Liver (tissue), 9 donors: ENCODE results near the gene SLC41A1. TPM values are rescaled to one million over a fixed set of nuclear protein-coding genes. Genes with fewer than 3 reads are reported as not detected.

Source experiments
- DNase-seq: peaks from one replicate; pipeline ENCODE4 v3.0.0-alpha.2; 2017; ENCODE audit warnings: low spot score
- H3K27ac ChIP-seq, 2 donors: one replicate each; pipeline ENCODE4 v1.7.0; 2013; ENCODE audit warnings: inconsistent platforms in 2 of 2, low read length in 2 of 2, control low read depth in 1 of 2, low read depth in 1 of 2, mild to moderate bottlenecking in 1 of 2
- H3K27me3 ChIP-seq, 4 donors: one replicate each; pipeline versions ENCODE4 v1.6.1 to v1.7.0; 2013; ENCODE audit warnings: low read length in 3 of 4, inconsistent platforms in 1 of 4, mild to moderate bottlenecking in 1 of 4, moderate library complexity in 1 of 4; ENCODE audit not compliant: control insufficient read depth in 4 of 4, insufficient read depth in 4 of 4
- H3K36me3 ChIP-seq, 4 donors: one replicate each; pipeline versions ENCODE4 v1.6.1 to v1.7.0; 2013; ENCODE audit warnings: low read length in 3 of 4, mild to moderate bottlenecking in 3 of 4, low read depth in 1 of 4, moderate library complexity in 1 of 4; ENCODE audit not compliant: control insufficient read depth in 4 of 4, insufficient read depth in 3 of 4
- H3K4me1 ChIP-seq, 4 donors: one replicate each; pipeline versions ENCODE4 v1.6.1 to v1.7.0; 2013; ENCODE audit warnings: low read length in 3 of 4, mild to moderate bottlenecking in 3 of 4, moderate library complexity in 1 of 4; ENCODE audit not compliant: control insufficient read depth in 4 of 4, insufficient read depth in 4 of 4
- H3K4me3 ChIP-seq, 3 donors: one replicate each; pipeline versions ENCODE4 v1.6.1 to v1.7.0; 2013; ENCODE audit warnings: low read length in 3 of 3, control low read depth in 1 of 3, low read depth in 1 of 3, mild to moderate bottlenecking in 1 of 3
- H3K9ac ChIP-seq, 2 donors: one replicate each; pipeline ENCODE4 v1.7.0; 2013; ENCODE audit warnings: low read length in 2 of 2, mild to moderate bottlenecking in 2 of 2, moderate library complexity in 2 of 2, control low read depth in 1 of 2, low read depth in 1 of 2
- H3K9me3 ChIP-seq, 4 donors: one replicate each; pipeline versions ENCODE4 v1.6.1 to v1.7.0; 2013; ENCODE audit warnings: low read length in 3 of 4; ENCODE audit not compliant: control insufficient read depth in 4 of 4
- ATF3 ChIP-seq: IDR thresholded peaks from 2 replicates; pipeline ENCODE4 v1.6.1; 2016; ENCODE audit warnings: antibody characterized with exemption
- CTCF ChIP-seq: fragments of 150-350 bp; IDR thresholded peaks from 2 replicates; pipeline ENCODE4 v1.5.1; 2017; ENCODE audit warnings: improper control_type of control experiment, low read depth, low read length; ENCODE audit not compliant: missing input control
- EGR1 ChIP-seq, 2 donors: IDR thresholded peaks; 2 replicates each; pipeline ENCODE4 v1.6.1; 2016 to 2018; ENCODE audit warnings: antibody characterized with exemption in 2 of 2, low read depth in 2 of 2
- FOXA1 ChIP-seq: IDR thresholded peaks from 2 replicates; pipeline ENCODE4 v1.6.1; 2016; ENCODE audit warnings: antibody characterized with exemption
- FOXA2 ChIP-seq: IDR thresholded peaks from 2 replicates; pipeline ENCODE4 v1.6.1; 2016; ENCODE audit warnings: antibody characterized with exemption
- GABPA ChIP-seq, 2 donors: IDR thresholded peaks in 1 of 2; conservative IDR thresholded peaks in 1 of 2; 2 replicates each; pipeline ENCODE4 v1.6.1; 2016; ENCODE audit warnings: antibody characterized with exemption in 2 of 2, mild to moderate bottlenecking in 1 of 2, moderate library complexity in 1 of 2
- HNF4A ChIP-seq, 2 donors: conservative IDR thresholded peaks; 2 replicates each; pipeline ENCODE4 v1.6.1; 2016; ENCODE audit warnings: antibody characterized with exemption in 2 of 2, mild to moderate bottlenecking in 2 of 2
- HNF4G ChIP-seq: IDR thresholded peaks from 2 replicates; pipeline ENCODE4 v1.6.1; 2016; ENCODE audit warnings: antibody characterized with exemption
- JUND ChIP-seq, 2 donors: IDR thresholded peaks; 2 replicates each; pipeline ENCODE4 v1.6.1; 2016; ENCODE audit warnings: antibody characterized with exemption in 2 of 2
- MAX ChIP-seq: IDR thresholded peaks from 2 replicates; pipeline ENCODE4 v1.6.1; 2016; ENCODE audit warnings: antibody characterized with exemption
- NR2F2 ChIP-seq: IDR thresholded peaks from 2 replicates; pipeline ENCODE4 v1.6.1; 2016; ENCODE audit warnings: antibody characterized with exemption
- RAD21 ChIP-seq, 2 donors: IDR thresholded peaks; 2 replicates each; pipeline ENCODE4 v1.6.1; 2016; ENCODE audit warnings: antibody characterized with exemption in 2 of 2, mild to moderate bottlenecking in 2 of 2
- REST ChIP-seq: IDR thresholded peaks from 2 replicates; pipeline ENCODE4 v1.6.1; 2016; ENCODE audit warnings: antibody characterized with exemption, mild to moderate bottlenecking
- RXRA ChIP-seq, 2 donors: IDR thresholded peaks; 2 replicates each; pipeline ENCODE4 v1.6.1; 2017 to 2018; ENCODE audit warnings: antibody characterized with exemption in 2 of 2, mild to moderate bottlenecking in 1 of 2
- SP1 ChIP-seq: IDR thresholded peaks from 2 replicates; pipeline ENCODE4 v1.6.1; 2018; ENCODE audit warnings: antibody characterized with exemption, mild to moderate bottlenecking
- TAF1 ChIP-seq: conservative IDR thresholded peaks from 2 replicates; pipeline ENCODE4 v1.6.1; 2016; ENCODE audit warnings: antibody characterized with exemption, mild to moderate bottlenecking
- YY1 ChIP-seq: IDR thresholded peaks from 2 replicates; pipeline ENCODE4 v1.6.1; 2016; ENCODE audit warnings: antibody characterized with exemption, mild to moderate bottlenecking
- ZBTB33 ChIP-seq: IDR thresholded peaks from 2 replicates; pipeline ENCODE4 v1.6.1; 2016; ENCODE audit warnings: antibody characterized with exemption
- polyA plus RNA-seq, 2 donors: library from polyadenylated mRNA; stranded (reverse) in 1 of 2; unstranded in 1 of 2; fragments of 200-250 nt in 1 of 2; fragments of >200 nt in 1 of 2; fragmentation: Nextera tagmentation in 1 of 2; extraction: Ambion mirVana in 1 of 2; gene quantifications; one replicate each; pipeline versions ENCODE4 v1.2.1 to v1.2.3, GENCODE V29; 2013 to 2015
- total RNA-seq, 2 donors: library from RNA; depleted of rRNA; stranded (reverse); fragments of >200 nt; gene quantifications; one replicate each; pipeline ENCODE4 v1.2.3, GENCODE V29; 2014
- donor health status: healthy.
- donor health status: healthy.
- donor health status: healthy.
- donor health status: healthy.
- donor health status: healthy.

Gene SLC41A1
- total and polyA plus RNA-seq, 4 donors, result 2.6 to 9.1 (median 4.1) TPM

DNA sequence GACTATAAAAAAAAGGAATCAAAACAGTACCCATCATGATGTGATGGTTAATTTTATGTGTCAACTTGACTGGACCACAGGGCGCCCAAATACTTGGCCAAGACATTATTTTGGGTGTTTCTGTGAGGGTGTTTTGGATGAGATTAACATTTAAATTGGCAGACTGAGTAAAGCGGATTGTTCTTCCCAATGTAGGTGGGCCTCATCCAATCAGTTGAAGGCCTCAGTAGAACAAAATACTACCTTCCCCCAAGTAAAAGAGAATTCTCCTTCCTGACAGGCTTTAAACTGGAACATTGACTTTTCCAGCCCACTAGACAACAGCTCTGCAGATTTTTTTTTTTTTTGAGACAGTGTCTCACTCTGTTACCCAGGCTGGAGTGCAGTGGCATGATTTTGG lies 48.4 kb downstream of the SLC41A1 start (continued):
- no peak for TF ChIP-seq CTCF

GRCh38 chr1:205763980-205764379 lies 49.0 kb downstream of the SLC41A1 start:
- H3K27ac ChIP-seq, result no peak overlapping the region
- H3K9me3 ChIP-seq, result no peaks in the 10 kb centered on the region
- TF ChIP-seq NR2F2 (no peak), TAF1 (no peak), FOXA2 (no peak), GABPA (IDR thresholded peaks at IDR 0.05 in 1 of 2, conservative IDR thresholded peaks at IDR 0.05 in 1 of 2) (no peak), REST (no peak), HNF4G (no peak), RXRA (IDR thresholded peaks at IDR 0.05) (no peak), RAD21 (IDR thresholded peaks at IDR 0.05) (no peak), JUND (IDR thresholded peaks at IDR 0.05) (no peak), CTCF (no peak), EGR1 (IDR thresholded peaks at IDR 0.05; ENCODE audit: low read depth in 2 of 2) (no peak), SP1 (no peak), ATF3 (no peak), MAX (no peak), YY1 (no peak), ZBTB33 (no peak), FOXA1 (no peak), HNF4A (conservative IDR thresholded peaks at IDR 0.05) (no peak)
- DNase-seq, result no peak
- H3K4me1 ChIP-seq, result no peaks in the 10 kb centered on the region
- no peak overlapping the region for H3K9ac ChIP-seq
- no peak overlapping the region for H3K4me3 ChIP-seq
- H3K36me3 ChIP-seq, result no peaks in the 10 kb centered on the region
- H3K27me3 ChIP-seq, result no peaks in the 10 kb centered on the region
